Thyroid gland (tissue), 4 donors: Measurements from ENCODE around the gene MMP10.

Experiments
- POLR2A ChIP-seq, 2 donors: fragments of 450-650 bp; IDR thresholded peaks; one replicate each; pipeline ENCODE4 v1.6.1; 2017; ENCODE audit warnings: antibody characterized with exemption in 2 of 2, mild to moderate bottlenecking in 2 of 2, moderate library complexity in 1 of 2
- TF ChIP-seq, protein P1 (sequence below), 6 experiments: fragments of 200-600 bp in 3 of 6; fragments of 450-650 bp in 3 of 6; sonication (generic) in 3 of 6; IDR thresholded peaks; one replicate each; pipeline ENCODE4 v1.5.1; 2016 to 2019; ENCODE audit warnings: antibody characterized with exemption in 6 of 6, mild to moderate bottlenecking in 2 of 6, inconsistent platforms in 1 of 6, moderate library complexity in 1 of 6

DNA sequence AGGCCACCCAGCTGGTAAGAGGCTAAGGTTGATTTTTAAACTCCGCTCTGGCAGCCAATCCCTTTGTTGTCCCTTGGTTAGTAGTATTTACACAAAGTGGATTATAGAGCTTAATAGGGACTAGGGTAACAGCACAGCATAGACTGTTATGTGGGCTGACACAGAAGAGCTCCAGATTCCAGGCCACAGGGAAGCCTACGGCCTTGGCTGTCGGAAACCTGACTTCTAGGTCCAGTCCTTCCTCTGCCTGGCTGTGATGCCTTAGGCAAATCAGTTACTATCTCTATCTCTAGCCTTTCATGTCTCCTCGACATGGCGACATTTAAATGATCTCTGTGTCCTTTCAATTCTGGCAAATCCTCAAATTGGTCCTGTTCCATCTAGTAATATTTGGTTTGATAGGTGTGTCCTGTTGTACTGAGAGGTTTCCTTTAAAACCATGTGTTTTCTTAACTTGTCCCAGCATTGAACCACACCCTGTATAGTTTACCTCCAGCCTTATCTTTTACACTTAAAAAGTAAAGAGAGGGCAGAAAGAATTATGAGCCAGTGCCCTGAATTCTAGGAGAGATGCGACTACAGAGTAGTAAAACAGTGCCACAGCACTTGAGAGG is 13.4 kb upstream of the MMP10 start:
- TF ChIP-seq, protein P1, sequence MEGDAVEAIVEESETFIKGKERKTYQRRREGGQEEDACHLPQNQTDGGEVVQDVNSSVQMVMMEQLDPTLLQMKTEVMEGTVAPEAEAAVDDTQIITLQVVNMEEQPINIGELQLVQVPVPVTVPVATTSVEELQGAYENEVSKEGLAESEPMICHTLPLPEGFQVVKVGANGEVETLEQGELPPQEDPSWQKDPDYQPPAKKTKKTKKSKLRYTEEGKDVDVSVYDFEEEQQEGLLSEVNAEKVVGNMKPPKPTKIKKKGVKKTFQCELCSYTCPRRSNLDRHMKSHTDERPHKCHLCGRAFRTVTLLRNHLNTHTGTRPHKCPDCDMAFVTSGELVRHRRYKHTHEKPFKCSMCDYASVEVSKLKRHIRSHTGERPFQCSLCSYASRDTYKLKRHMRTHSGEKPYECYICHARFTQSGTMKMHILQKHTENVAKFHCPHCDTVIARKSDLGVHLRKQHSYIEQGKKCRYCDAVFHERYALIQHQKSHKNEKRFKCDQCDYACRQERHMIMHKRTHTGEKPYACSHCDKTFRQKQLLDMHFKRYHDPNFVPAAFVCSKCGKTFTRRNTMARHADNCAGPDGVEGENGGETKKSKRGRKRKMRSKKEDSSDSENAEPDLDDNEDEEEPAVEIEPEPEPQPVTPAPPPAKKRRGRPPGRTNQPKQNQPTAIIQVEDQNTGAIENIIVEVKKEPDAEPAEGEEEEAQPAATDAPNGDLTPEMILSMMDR (IDR thresholded peaks at IDR 0.05), result no peak
- no peak for TF ChIP-seq POLR2A (IDR thresholded peaks at IDR 0.05)
